Keratinocyte (primary cell): Measurements from ENCODE around the gene PCID2. TPM values are rescaled to one million over a fixed set of nuclear protein-coding genes. Genes with fewer than 3 reads are reported as not detected.

Source experiments
- DNase-seq: peaks from one replicate; pipeline ENCODE4 v3.0.0-alpha.2; 2011; ENCODE audit warnings: low read depth, missing footprints, low spot score
- FAIRE-seq: peaks from 2 replicates; lab custom pipeline; 2011; peaks lifted over from hg19 to GRCh38; lab: Jason Lieb, UNC
- H2AFZ ChIP-seq: 2 replicates; pipeline ENCODE4 v1.6.0; 2012; ENCODE audit warnings: low read length, control low read depth, inconsistent platforms; ENCODE audit not compliant: control insufficient read depth
- H3K27ac ChIP-seq: 2 replicates; pipeline ENCODE4 v1.5.1; 2011; ENCODE audit warnings: low read length; ENCODE audit not compliant: control insufficient read depth, insufficient read depth
- H3K27me3 ChIP-seq: 3 replicates; pipeline ENCODE4 v1.6.0; 2011; ENCODE audit warnings: low read length; ENCODE audit not compliant: control insufficient read depth, insufficient read depth; ENCODE audit errors: extremely low read depth
- H3K36me3 ChIP-seq, 2 experiments: 2 replicates in 1 of 2; 3 replicates in 1 of 2; pipeline ENCODE4 v1.5.1; 2011; ENCODE audit warnings: low read length in 2 of 2, mild to moderate bottlenecking in 1 of 2; ENCODE audit not compliant: control insufficient read depth in 2 of 2, insufficient read depth in 2 of 2; ENCODE audit errors: extremely low read depth in 1 of 2
- H3K4me1 ChIP-seq: 3 replicates; pipeline ENCODE4 v1.5.1; 2011; ENCODE audit warnings: low read length; ENCODE audit not compliant: control insufficient read depth, insufficient read depth; ENCODE audit errors: extremely low read depth
- H3K4me2 ChIP-seq: 3 replicates; pipeline ENCODE4 v1.6.0; 2011; ENCODE audit warnings: low read depth, low read length; ENCODE audit not compliant: control insufficient read depth, insufficient read depth; ENCODE audit errors: extremely low read depth
- H3K4me3 ChIP-seq, 3 experiments: fragments of 200-600 bp in 1 of 3; sonication (generic) in 1 of 3; 2 replicates in 2 of 3; 3 replicates in 1 of 3; pipeline ENCODE4 v1.5.1; 2011 to 2016; ENCODE audit warnings: low read length in 3 of 3, mild to moderate bottlenecking in 3 of 3, control low read depth in 2 of 3, inconsistent platforms in 1 of 3, low read depth in 1 of 3, mixed read lengths in 1 of 3, mixed run types in 1 of 3, moderate library complexity in 1 of 3; ENCODE audit not compliant: control insufficient read depth in 2 of 3, insufficient read depth in 2 of 3; ENCODE audit errors: extremely low read depth in 1 of 3
- H3K79me2 ChIP-seq: 2 replicates; pipeline ENCODE4 v1.6.0; 2012; ENCODE audit warnings: low read length; ENCODE audit not compliant: control insufficient read depth, insufficient read depth
- H3K9ac ChIP-seq: 3 replicates; pipeline ENCODE4 v1.6.0; 2011; ENCODE audit warnings: low read length; ENCODE audit not compliant: control insufficient read depth, insufficient read depth; ENCODE audit errors: extremely low read depth
- H3K9me1 ChIP-seq: 3 replicates; pipeline ENCODE4 v1.6.0; 2011; ENCODE audit warnings: low read length; ENCODE audit not compliant: control insufficient read depth, insufficient read depth; ENCODE audit errors: extremely low read depth
- H3K9me3 ChIP-seq: 2 replicates; pipeline ENCODE4 v1.5.1; 2012; ENCODE audit warnings: low read depth, low read length; ENCODE audit not compliant: control insufficient read depth
- H4K20me1 ChIP-seq: 3 replicates; pipeline ENCODE4 v1.6.0; 2011; ENCODE audit warnings: low read length; ENCODE audit not compliant: control insufficient read depth, insufficient read depth; ENCODE audit errors: extremely low read depth
- CTCF ChIP-seq, 3 experiments: IDR thresholded peaks in 1 of 3; conservative IDR thresholded peaks in 1 of 3; optimal IDR thresholded peaks in 1 of 3; 2 replicates in 2 of 3; 3 replicates in 1 of 3; pipeline versions ENCODE3 to v1.5.1; 2011; ENCODE audit warnings: low read length in 3 of 3, mild to moderate bottlenecking in 3 of 3, moderate library complexity in 2 of 3, control low read depth in 1 of 3, inconsistent platforms in 1 of 3; ENCODE audit not compliant: insufficient read depth in 2 of 3; ENCODE audit errors: extremely low read depth in 1 of 3
- EZH2 ChIP-seq: IDR thresholded peaks from one replicate; pipeline ENCODE4 v1.6.1; 2012; ENCODE audit warnings: inconsistent platforms, mild to moderate bottlenecking, low read length, moderate library complexity
- dilution Hi-C: fragments of 300-500 bp; cut with MboI; formaldehyde crosslinking; loops from one replicate; pipeline ENCODE4 v1.7.0; 2020; ENCODE audit warnings: low sequenced_read_pairs; ENCODE audit not compliant: extremely low pct_ligation_motif_present
- polyA plus RNA-seq, 5 experiments: library from polyadenylated mRNA; depleted of rRNA in 3 of 5; stranded (reverse) in 3 of 5; stranded (forward) in 1 of 5; unstranded in 1 of 5; fragments of >200 nt; gene quantifications; 1 replicate in 1 of 5; 2 replicates in 3 of 5; 3 replicates in 1 of 5; pipeline versions ENCODE4 v1.2.1 to v1.2.3, GENCODE V29; 2011 to 2012; ENCODE audit warnings: missing spikeins in 2 of 5, low read depth in 1 of 5, low replicate concordance in 1 of 5

The PCID2 gene
- polyA plus RNA-seq, 1 donor (not counting 4 experiments of a cell fraction or from before 2014, with no cell fraction given): 76.5 TPM

GRCh38 chr13:113178070-113178895 is 30.2 kb downstream of the PCID2 start:
- no peak overlapping the region for H3K4me2 ChIP-seq
- peaks cover 4% of the 10 kb centered on the region for H3K4me1 ChIP-seq
- peaks cover 21 to 35% of the 10 kb centered on the region in 2 experiments for H3K36me3 ChIP-seq
- dilution Hi-C loops: no loop called here
- no peaks in the 10 kb centered on the region for H3K9me1 ChIP-seq
- TF ChIP-seq CTCF (optimal IDR thresholded peaks at IDR 0.05 in 1 of 3, IDR thresholded peaks at IDR 0.05 in 1 of 3, conservative IDR thresholded peaks at IDR 0.05 in 1 of 3; ENCODE audit: extremely low read depth in 1 of 3, insufficient read depth in 2 of 3, low read length in 3 of 3) (no peak), EZH2 (no peak)
- no peak overlapping the region for H3K27ac ChIP-seq
- H3K79me2 ChIP-seq: no peaks in the 10 kb centered on the region
- FAIRE-seq (no peak), DNase-seq (no peak)
- H3K9ac ChIP-seq: no peak overlapping the region
- no peaks in the 10 kb centered on the region for H3K9me3 ChIP-seq
- H4K20me1 ChIP-seq: peaks cover 3% of the 10 kb centered on the region
- no peaks in the 10 kb centered on the region for H3K27me3 ChIP-seq
- no peak overlapping the region for H2AFZ ChIP-seq
- no peak overlapping the region for H3K4me3 ChIP-seq

DNA sequence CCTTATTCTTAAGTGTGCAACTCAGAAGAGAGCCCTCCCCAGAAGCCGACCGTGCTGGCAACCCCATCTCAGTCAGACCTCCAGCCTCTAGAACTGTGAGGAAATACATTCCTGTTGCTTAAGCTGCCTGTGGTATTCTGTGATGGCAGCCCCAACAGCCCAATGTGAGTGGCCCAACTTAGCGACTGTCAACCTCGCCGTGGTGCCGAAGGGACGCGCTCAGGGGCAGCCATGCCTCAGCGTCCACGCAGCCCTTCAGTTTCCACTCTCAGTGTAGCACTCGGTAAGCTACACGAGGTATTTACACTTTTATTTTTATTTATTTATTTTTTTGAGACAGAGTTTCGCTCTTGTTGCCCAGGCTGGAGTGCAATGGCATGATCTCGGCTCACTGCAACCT is 31.6 kb downstream of the PCID2 start:
- no peak overlapping the region for H3K27ac ChIP-seq
- H3K4me1 ChIP-seq: peaks cover 4% of the 10 kb centered on the region
- dilution Hi-C loops: no loop called here
- H3K79me2 ChIP-seq: no peaks in the 10 kb centered on the region
- H2AFZ ChIP-seq: no peak overlapping the region
- no peaks in the 10 kb centered on the region for H3K27me3 ChIP-seq
- TF ChIP-seq CTCF (optimal IDR thresholded peaks at IDR 0.05 in 1 of 3, IDR thresholded peaks at IDR 0.05 in 1 of 3, conservative IDR thresholded peaks at IDR 0.05 in 1 of 3; ENCODE audit: extremely low read depth in 1 of 3, insufficient read depth in 2 of 3, low read length in 3 of 3): no peak
- FAIRE-seq: no peak
- no peak overlapping the region for H3K9ac ChIP-seq
- DNase-seq: no peak
- no peaks in the 10 kb centered on the region for H3K9me1 ChIP-seq
- no peak overlapping the region for H3K4me2 ChIP-seq
- no peak overlapping the region for H3K4me3 ChIP-seq
- no peaks in the 10 kb centered on the region for H3K9me3 ChIP-seq
- peaks cover 3% of the 10 kb centered on the region for H4K20me1 ChIP-seq
- peaks cover 18 to 44% of the 10 kb centered on the region in 2 experiments for H3K36me3 ChIP-seq
